SK-N-SH treated with all-trans-retinoic acid at 6 μM for 48 hours (cell line): Measurements from ENCODE around the gene SLC24A1.

Source experiments
- ATAC-seq: fragments of 200-7000 bp; cut with Tn5 transposase; 3 replicates; pipeline ENCODE4 v1.9.1; 2020; ENCODE audit warnings: mild to moderate bottlenecking, moderate library complexity
- ARNTL ChIP-seq: fragments of 450-650 bp; formaldehyde crosslinking; IDR thresholded peaks from 2 replicates; pipeline ENCODE4 v1.5.0; 2020; ENCODE audit warnings: low read depth, mild to moderate bottlenecking, moderate library complexity, borderline replicate concordance
- CREB5 ChIP-seq: fragments of 250-450 bp; sonication (Bioruptor Pico); IDR thresholded peaks from 2 replicates; pipeline ENCODE4 v1.5.1; 2020; ENCODE audit warnings: low read depth, mild to moderate bottlenecking, moderate library complexity
- CSRNP3 ChIP-seq: fragments of 250-450 bp; sonication (Bioruptor Pico); IDR thresholded peaks from 2 replicates; pipeline ENCODE4 v1.5.1; 2021; ENCODE audit warnings: mild to moderate bottlenecking, moderate library complexity
- ESRRG ChIP-seq: fragments of 250-450 bp; sonication (Bioruptor Pico); IDR thresholded peaks from 2 replicates; pipeline ENCODE4 v1.6.1; 2021; ENCODE audit warnings: mild to moderate bottlenecking
- GLIS3 ChIP-seq: fragments of 250-450 bp; sonication (Bioruptor Pico); IDR thresholded peaks from 2 replicates; pipeline ENCODE4 v1.5.0; 2020; ENCODE audit warnings: mild to moderate bottlenecking, moderate library complexity
- ISL1 ChIP-seq: fragments of 250-450 bp; sonication (Bioruptor Pico); IDR thresholded peaks from 2 replicates; pipeline ENCODE4 v2.1.2; 2022; ENCODE audit warnings: mild to moderate bottlenecking, moderate library complexity
- OSR1 ChIP-seq: fragments of 250-450 bp; sonication (Bioruptor Pico); IDR thresholded peaks from 2 replicates; pipeline ENCODE4 v1.8.0; 2022; ENCODE audit warnings: moderate library complexity, mild to moderate bottlenecking, inconsistent platforms
- POU6F1 ChIP-seq: fragments of 250-450 bp; sonication (Bioruptor Pico); IDR thresholded peaks from 2 replicates; pipeline ENCODE4 v1.8.0; 2021; ENCODE audit warnings: low read depth, mild to moderate bottlenecking, moderate library complexity, borderline replicate concordance
- PPARA ChIP-seq: fragments of 250-450 bp; sonication (Bioruptor Pico); IDR thresholded peaks from 2 replicates; pipeline ENCODE4 v1.5.0; 2020; ENCODE audit warnings: mild to moderate bottlenecking, borderline replicate concordance
- RARB ChIP-seq: fragments of 250-450 bp; sonication (Bioruptor Pico); IDR thresholded peaks from 2 replicates; pipeline ENCODE4 v1.8.0; 2021; ENCODE audit warnings: mild to moderate bottlenecking, moderate library complexity
- SNAI2 ChIP-seq: fragments of 250-450 bp; sonication (Bioruptor Pico); IDR thresholded peaks from 2 replicates; pipeline ENCODE4 v1.5.0; 2020; ENCODE audit warnings: mild to moderate bottlenecking, moderate library complexity
- TCF4 ChIP-seq: fragments of 250-450 bp; sonication (Bioruptor Pico); IDR thresholded peaks from 2 replicates; pipeline ENCODE4 v1.8.0; 2021; ENCODE audit warnings: mild to moderate bottlenecking, moderate library complexity, borderline replicate concordance
- TOX ChIP-seq: fragments of 250-450 bp; sonication (Bioruptor Pico); IDR thresholded peaks from 2 replicates; pipeline ENCODE4 v1.8.0; 2021; ENCODE audit warnings: mild to moderate bottlenecking, moderate library complexity, borderline replicate concordance
- TSHZ2 ChIP-seq: fragments of 250-450 bp; sonication (Bioruptor Pico); IDR thresholded peaks from 2 replicates; pipeline ENCODE4 v1.5.0; 2020; ENCODE audit warnings: mild to moderate bottlenecking, moderate library complexity
- ZC3H10 ChIP-seq: fragments of 250-450 bp; sonication (Bioruptor Pico); IDR thresholded peaks from 2 replicates; pipeline ENCODE4 v1.5.1; 2021; ENCODE audit warnings: mild to moderate bottlenecking, moderate library complexity
- ZFP3 ChIP-seq: fragments of 250-450 bp; sonication (Bioruptor Pico); IDR thresholded peaks from 2 replicates; pipeline ENCODE4 v1.5.0; 2020; ENCODE audit warnings: mild to moderate bottlenecking, moderate library complexity
- ZFP30 ChIP-seq: fragments of 450-650 bp; formaldehyde crosslinking; IDR thresholded peaks from 2 replicates; pipeline ENCODE4 v1.5.0; 2022; ENCODE audit warnings: mild to moderate bottlenecking, moderate library complexity
- ZNF565 ChIP-seq: fragments of 450-650 bp; formaldehyde crosslinking; conservative IDR thresholded peaks from 2 replicates; pipeline ENCODE4 v1.5.0; 2020; ENCODE audit warnings: low read depth, mild to moderate bottlenecking, moderate library complexity
- ZNF70 ChIP-seq: fragments of 450-650 bp; formaldehyde crosslinking; IDR thresholded peaks from 2 replicates; pipeline ENCODE4 v1.5.0; 2020; ENCODE audit warnings: mild to moderate bottlenecking, moderate library complexity
- ZNF8 ChIP-seq: fragments of 450-650 bp; formaldehyde crosslinking; IDR thresholded peaks from 2 replicates; pipeline ENCODE4 v1.5.0; 2020; ENCODE audit warnings: mild to moderate bottlenecking, moderate library complexity

The SLC24A1 gene

GRCh38 chr15:65618560-65619109 is 3.1 kb upstream of the SLC24A1 start:
- no peak for TF ChIP-seq TOX
- no peak for TF ChIP-seq ZNF70 (CRISPR knock-in tag)
- no peak for TF ChIP-seq POU6F1 (CRISPR knock-in tag)
- TF ChIP-seq ZFP30 (CRISPR knock-in tag), result no peak
- no peak for TF ChIP-seq ZC3H10 (CRISPR knock-in tag)
- no peak for TF ChIP-seq PPARA (CRISPR knock-in tag)
- no peak for TF ChIP-seq RARB
- TF ChIP-seq TCF4 (CRISPR knock-in tag), result no peak
- TF ChIP-seq ESRRG (CRISPR knock-in tag), result no peak
- no peak for TF ChIP-seq ISL1
- no peak for TF ChIP-seq SNAI2 (CRISPR knock-in tag)
- no peak for TF ChIP-seq ZFP3 (CRISPR knock-in tag)
- TF ChIP-seq, all 23 proteins: peak for 0
- ATAC-seq, result no peak

GRCh38 chr15:65619626-65620290 is 2.0 kb upstream of the SLC24A1 start:
- no peak for ATAC-seq
- TF ChIP-seq SNAI2 (CRISPR knock-in tag), result no peak
- no peak for TF ChIP-seq OSR1 (CRISPR knock-in tag)
- no peak for TF ChIP-seq TCF4 (CRISPR knock-in tag)
- no peak for TF ChIP-seq CREB5 (CRISPR knock-in tag)
- TF ChIP-seq ZFP30 (CRISPR knock-in tag), result no peak
- TF ChIP-seq TOX, result no peak
- TF ChIP-seq RARB, result no peak
- no peak for TF ChIP-seq CSRNP3
- no peak for TF ChIP-seq ZNF70 (CRISPR knock-in tag)
- no peak for TF ChIP-seq POU6F1 (CRISPR knock-in tag)
- TF ChIP-seq PPARA (CRISPR knock-in tag), result no peak
- no peak for TF ChIP-seq ZFP3 (CRISPR knock-in tag)
- no peak for TF ChIP-seq ZNF8 (CRISPR knock-in tag)
- TF ChIP-seq ARNTL (CRISPR knock-in tag), result no peak
- no peak for TF ChIP-seq ZNF565 (CRISPR knock-in tag)
- TF ChIP-seq GLIS3, result no peak
- no peak for TF ChIP-seq TSHZ2 (CRISPR knock-in tag)
- no peak for TF ChIP-seq ZC3H10 (CRISPR knock-in tag)

- no peak for TF ChIP-seq POU6F1 (CRISPR knock-in tag)
These were observed 905 bp upstream of the SLC24A1 start for GRCh38 chr15:65620833-65621232.

More at GRCh38 chr15:65620833-65621232, 905 bp upstream of the SLC24A1 start:
- no peak for ATAC-seq
